Vagina (tissue), 2 donors: ENCODE data around the gene ZFAND2A.

Experiments
- CTCF ChIP-seq, 3 experiments: fragments of 450-650 bp in 2 of 3; fragments of 200-600 bp in 1 of 3; sonication (generic) in 1 of 3; IDR thresholded peaks; one replicate each; pipeline ENCODE4 v1.5.1; 2017 to 2019; ENCODE audit warnings: antibody characterized with exemption in 3 of 3, mild to moderate bottlenecking in 2 of 3, moderate library complexity in 2 of 3
- POLR2A ChIP-seq, 2 donors: fragments of 450-650 bp; IDR thresholded peaks; one replicate each; pipeline ENCODE4 v1.6.1; 2017; ENCODE audit warnings: antibody characterized with exemption in 2 of 2, mild to moderate bottlenecking in 2 of 2, moderate library complexity in 2 of 2

- no peak for TF ChIP-seq CTCF (IDR thresholded peaks at IDR 0.05)
- TF ChIP-seq POLR2A (IDR thresholded peaks at IDR 0.05) = no peak
These were observed 32.2 kb upstream of the ZFAND2A start for GRCh38 chr7:1192171-1192676.
